Coronary artery (tissue), 2 donors: ENCODE data around the gene OR5B12.

Experiments
- DNase-seq: peaks from one replicate; pipeline ENCODE4 v3.0.0-alpha.2; 2017; ENCODE audit warnings: low spot score
- H3K27ac ChIP-seq, 2 donors: fragments of 200-600 bp; sonication (generic); one replicate each; pipeline ENCODE4 v1.5.1; 2016 to 2019
- H3K4me3 ChIP-seq: fragments of 200-600 bp; sonication (generic); 2 replicates; pipeline ENCODE4 v1.5.1; 2016; ENCODE audit warnings: mild to moderate bottlenecking, moderate library complexity
- CTCF ChIP-seq: fragments of 200-600 bp; sonication (generic); IDR thresholded peaks from one replicate; pipeline ENCODE4 v1.5.1; 2019; ENCODE audit warnings: antibody characterized with exemption

Gene OR5B12

GRCh38 chr11:58451585-58451984, 9.5 kb upstream of the OR5B12 start:
- Histone ChIP-seq H3K27ac (no peak overlapping the region), H3K4me3 (no peak overlapping the region)
- DNase-seq = no peak
- no peak for TF ChIP-seq CTCF

GRCh38 chr11:58446294-58446693, 4.3 kb upstream of the OR5B12 start:
- Histone ChIP-seq H3K27ac (no peak overlapping the region), H3K4me3 (no peak overlapping the region)
- TF ChIP-seq CTCF = no peak
- DNase-seq = no peak

GRCh38 chr11:58444300-58444699, 2.3 kb upstream of the OR5B12 start:
- no peak for DNase-seq
- TF ChIP-seq CTCF = no peak
- Histone ChIP-seq H3K4me3 (no peak overlapping the region), H3K27ac (no peak overlapping the region)

GRCh38 chr11:58438486-58438885, 3.5 kb downstream of the OR5B12 start:
- no peak for DNase-seq
- no peak overlapping the region for H3K4me3 ChIP-seq
- H3K27ac ChIP-seq = no peak overlapping the region
- TF ChIP-seq CTCF = no peak

- no peak for DNase-seq
- Histone ChIP-seq H3K4me3 (no peak overlapping the region), H3K27ac (no peak overlapping the region)
- TF ChIP-seq CTCF = no peak
Measured at GRCh38 chr11:58434217-58434616, 7.8 kb downstream of the OR5B12 start.

GRCh38 chr11:58433638-58434203, 8.3 kb downstream of the OR5B12 start:
- no peak overlapping the region for H3K27ac ChIP-seq
- no peak overlapping the region for H3K4me3 ChIP-seq
- DNase-seq = no peak
- TF ChIP-seq CTCF = no peak

GRCh38 chr11:58429273-58429672, 12.8 kb downstream of the OR5B12 start:
- H3K4me3 ChIP-seq = no peak overlapping the region
- TF ChIP-seq CTCF = no peak
- DNase-seq = no peak
- no peak overlapping the region for H3K27ac ChIP-seq
